ENCODE data around the gene TMEM117. TPM values are rescaled to one million over a fixed set of nuclear protein-coding genes. Genes with fewer than 3 reads are reported as not detected.

The TMEM117 gene
- total RNA-seq (2022), result 1.1 TPM in 2 replicates
- percentile 33 among the genes with signal in this experiment for Bru-seq, nascent RNA
- percentile 33 among the genes with signal in this experiment for BruChase-seq, experiment 1, labeled RNA remaining after a 6-hour chase
- percentile 35 among the genes with signal in this experiment for BruChase-seq, experiment 2, labeled RNA remaining after a 2-hour chase
- long read RNA-seq, partial matches to known transcripts, result 0 of 1 reads
- long read RNA-seq, other reads (novel, unspliced or antisense), result 0 of 1 reads

DNA sequence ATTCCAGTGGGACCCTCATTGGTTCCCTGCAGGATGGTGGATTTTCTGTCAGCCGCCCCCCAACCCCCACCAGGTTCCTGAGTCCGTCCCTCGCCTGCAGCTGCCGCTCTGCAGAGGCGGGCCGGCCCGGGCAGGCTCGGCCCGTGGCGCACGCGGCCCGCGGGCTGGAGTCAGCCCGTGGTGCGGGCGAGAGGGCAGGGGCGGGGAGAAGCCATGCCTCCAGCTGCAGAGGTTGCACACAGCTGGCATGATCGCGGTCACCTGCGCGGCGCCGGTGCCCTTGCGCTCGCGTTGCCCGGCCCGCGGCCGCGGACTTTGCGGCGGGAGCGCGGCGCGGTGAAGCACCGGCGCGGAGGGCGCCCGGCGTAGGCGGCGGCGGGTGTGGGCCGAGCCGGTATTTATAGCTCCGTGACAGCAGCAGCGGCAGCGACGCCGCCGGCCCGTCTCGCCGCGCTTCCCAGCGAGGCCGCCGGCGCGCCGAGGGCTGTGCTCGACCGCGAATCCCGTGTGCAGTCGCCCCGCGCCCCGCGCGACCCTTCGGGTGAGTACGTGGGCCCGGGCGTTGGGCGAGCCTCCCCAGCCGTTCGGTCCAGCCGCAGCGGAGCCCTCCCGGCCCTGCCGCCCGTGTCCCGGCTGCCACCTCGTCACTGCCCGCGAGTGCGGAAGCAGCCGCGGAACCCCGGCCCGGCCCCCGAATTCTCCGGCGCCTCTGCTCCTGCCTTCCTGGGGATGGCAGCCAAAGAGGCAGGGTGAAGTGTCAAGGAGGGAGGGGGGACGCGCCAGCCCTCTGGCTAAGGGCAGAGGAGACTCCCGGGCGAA, at the start of gene TMEM117:
TSS of gene TMEM117 (plus strand) at position 426 of the 819 bp plus-strand sequence.
- H3K9me3 Mint-ChIP-seq (ENCODE audit: low read depth, unreplicated experiment), result no peaks in the 10 kb centered on the region
- CTCF ChIA-PET, result no interaction called here
- peak within 1 kb of the TSS; percentile 62 for H3K4me3 Mint-ChIP-seq (ENCODE audit: low read depth, unreplicated experiment)
- BruUV-seq (replicated peaks), result no TSS peak
- intact Hi-C loops (cut with micrococcal nuclease; ENCODE audit: unreplicated experiment), result no loop called here
- TF ChIP-seq, protein P1, sequence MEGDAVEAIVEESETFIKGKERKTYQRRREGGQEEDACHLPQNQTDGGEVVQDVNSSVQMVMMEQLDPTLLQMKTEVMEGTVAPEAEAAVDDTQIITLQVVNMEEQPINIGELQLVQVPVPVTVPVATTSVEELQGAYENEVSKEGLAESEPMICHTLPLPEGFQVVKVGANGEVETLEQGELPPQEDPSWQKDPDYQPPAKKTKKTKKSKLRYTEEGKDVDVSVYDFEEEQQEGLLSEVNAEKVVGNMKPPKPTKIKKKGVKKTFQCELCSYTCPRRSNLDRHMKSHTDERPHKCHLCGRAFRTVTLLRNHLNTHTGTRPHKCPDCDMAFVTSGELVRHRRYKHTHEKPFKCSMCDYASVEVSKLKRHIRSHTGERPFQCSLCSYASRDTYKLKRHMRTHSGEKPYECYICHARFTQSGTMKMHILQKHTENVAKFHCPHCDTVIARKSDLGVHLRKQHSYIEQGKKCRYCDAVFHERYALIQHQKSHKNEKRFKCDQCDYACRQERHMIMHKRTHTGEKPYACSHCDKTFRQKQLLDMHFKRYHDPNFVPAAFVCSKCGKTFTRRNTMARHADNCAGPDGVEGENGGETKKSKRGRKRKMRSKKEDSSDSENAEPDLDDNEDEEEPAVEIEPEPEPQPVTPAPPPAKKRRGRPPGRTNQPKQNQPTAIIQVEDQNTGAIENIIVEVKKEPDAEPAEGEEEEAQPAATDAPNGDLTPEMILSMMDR (IDR thresholded peaks at IDR 0.05; ENCODE audit: unreplicated experiment), result no peak
- no peaks in the 10 kb centered on the region for H3K4me1 Mint-ChIP-seq (ENCODE audit: low read depth, unreplicated experiment)
- no peak within 1 kb of the TSS for H3K27ac Mint-ChIP-seq (ENCODE audit: unreplicated experiment)
- DNase-seq, result peak; percentile 29
- no peaks in the 10 kb centered on the region for H3K27me3 Mint-ChIP-seq (ENCODE audit: unreplicated experiment)
- H3K36me3 Mint-ChIP-seq (ENCODE audit: insufficient read depth, unreplicated experiment), result peaks cover 7% of the 10 kb centered on the region

GRCh38 chr12:43786899-43787693, 48.8 kb upstream of the TMEM117 start:
- DNase-seq, result no peak
- BruUV-seq (replicated peaks), result no TSS peak
- intact Hi-C loops (cut with micrococcal nuclease; ENCODE audit: unreplicated experiment), result no loop called here

DNA sequence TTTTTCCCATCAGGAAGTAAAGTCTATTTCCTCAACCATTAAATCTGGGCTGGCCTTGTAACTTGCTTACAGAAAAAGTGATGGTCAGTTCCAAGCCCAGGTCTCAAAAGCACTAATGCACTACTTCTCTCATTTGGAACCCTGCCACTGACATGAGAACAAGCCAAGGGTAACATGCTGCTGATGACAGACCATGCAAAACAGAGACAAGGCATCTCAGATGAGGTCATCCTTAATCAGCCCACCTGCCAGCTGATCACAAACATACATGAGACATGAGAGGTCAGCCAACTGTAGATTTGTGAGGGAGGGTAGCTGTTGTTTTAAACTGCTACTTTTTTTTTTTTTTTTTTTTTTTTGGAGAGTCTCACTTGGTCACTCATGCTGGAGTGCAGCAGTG, 45.9 kb upstream of the TMEM117 start:
- Mint-ChIP-seq H3K4me1 (ENCODE audit: low read depth, unreplicated experiment) (no peaks in the 10 kb centered on the region), H3K27ac (ENCODE audit: unreplicated experiment) (no peak overlapping the region)
- DNase-seq, result no peak

More at GRCh38 chr12:43786899-43787693, 48.8 kb upstream of the TMEM117 start:
- no peaks in the 10 kb centered on the region for H3K36me3 Mint-ChIP-seq (ENCODE audit: insufficient read depth, unreplicated experiment)
- no peaks in the 10 kb centered on the region for H3K4me1 Mint-ChIP-seq (ENCODE audit: low read depth, unreplicated experiment)
- TF ChIP-seq, protein P1 (IDR thresholded peaks at IDR 0.05; ENCODE audit: unreplicated experiment), result no peak
- H3K27ac Mint-ChIP-seq (ENCODE audit: unreplicated experiment), result no peak overlapping the region
- no peaks in the 10 kb centered on the region for H3K27me3 Mint-ChIP-seq (ENCODE audit: unreplicated experiment)
- H3K9me3 Mint-ChIP-seq (ENCODE audit: low read depth, unreplicated experiment), result no peaks in the 10 kb centered on the region
- CTCF ChIA-PET, result no interaction called here
- H3K4me3 Mint-ChIP-seq (ENCODE audit: low read depth, unreplicated experiment), result no peak overlapping the region

More for the DNA sequence above, 45.9 kb upstream of the TMEM117 start:
- Mint-ChIP-seq H3K4me3 (ENCODE audit: low read depth, unreplicated experiment) (no peak overlapping the region), H3K9me3 (ENCODE audit: low read depth, unreplicated experiment) (no peaks in the 10 kb centered on the region), H3K36me3 (ENCODE audit: insufficient read depth, unreplicated experiment) (no peaks in the 10 kb centered on the region), H3K27me3 (ENCODE audit: unreplicated experiment) (no peaks in the 10 kb centered on the region)
- TF ChIP-seq, protein P1 (IDR thresholded peaks at IDR 0.05; ENCODE audit: unreplicated experiment), result no peak
- CTCF ChIA-PET, result interaction anchor here (0.6 kb wide), 1 partner anchor 13 kb away, joined by 5 read pairs; no protein-coding TSS in a partner anchor
- BruUV-seq (replicated peaks), result no TSS peak
- intact Hi-C loops (cut with micrococcal nuclease; ENCODE audit: unreplicated experiment), result no loop called here
